H9 (cell line): Measurements from ENCODE around the gene GFRA1. TPM values are rescaled to one million over a fixed set of nuclear protein-coding genes. Genes with fewer than 3 reads are reported as not detected.

ENCODE experiments used
- DNase-seq: peaks from one replicate; pipeline ENCODE4 v3.0.0-alpha.2; 2017
- H2AFZ ChIP-seq: one replicate; pipeline ENCODE4 v1.6.1; 2013; ENCODE audit warnings: mild to moderate bottlenecking, low read length, control low read depth, moderate library complexity
- H2AK5ac ChIP-seq: 2 replicates; pipeline ENCODE4 v1.6.1; 2013; ENCODE audit warnings: low read length, control low read depth, mixed read lengths; ENCODE audit not compliant: insufficient read length
- H2BK120ac ChIP-seq: one replicate; pipeline ENCODE4 v1.6.1; 2013; ENCODE audit warnings: low read depth, mild to moderate bottlenecking, low read length, control low read depth, inconsistent platforms; ENCODE audit not compliant: poor library complexity, severe bottlenecking
- H2BK12ac ChIP-seq: 2 replicates; pipeline ENCODE4 v1.6.1; 2013; ENCODE audit warnings: low read length, control low read depth, mixed read lengths, low read depth; ENCODE audit not compliant: insufficient read length
- H2BK15ac ChIP-seq: 2 replicates; pipeline ENCODE4 v1.6.1; 2013; ENCODE audit warnings: low read depth, low read length, control low read depth
- H2BK20ac ChIP-seq: one replicate; pipeline ENCODE4 v1.6.1; 2013; ENCODE audit warnings: low read depth, mild to moderate bottlenecking, low read length, control low read depth, inconsistent platforms; ENCODE audit not compliant: poor library complexity, severe bottlenecking
- H2BK5ac ChIP-seq: 2 replicates; pipeline ENCODE4 v1.6.1; 2013; ENCODE audit warnings: low read length, control low read depth, mixed read lengths; ENCODE audit not compliant: insufficient read length
- H3K14ac ChIP-seq: 2 replicates; pipeline ENCODE4 v1.6.1; 2013; ENCODE audit warnings: low read length, control low read depth; ENCODE audit not compliant: insufficient read depth
- H3K18ac ChIP-seq: 2 replicates; pipeline ENCODE4 v1.6.1; 2013; ENCODE audit warnings: low read depth, mild to moderate bottlenecking, mixed read lengths, low read length, control low read depth; ENCODE audit not compliant: insufficient read length
- H3K23ac ChIP-seq: 2 replicates; pipeline ENCODE4 v1.6.1; 2013; ENCODE audit warnings: low read length, control low read depth, mixed read lengths, low read depth; ENCODE audit not compliant: insufficient read length
- H3K23me2 ChIP-seq: 2 replicates; pipeline ENCODE4 v1.6.1; 2013; ENCODE audit warnings: low read depth, mild to moderate bottlenecking, mixed read lengths, low read length, control low read depth; ENCODE audit not compliant: insufficient read length, poor library complexity, severe bottlenecking
- H3K27ac ChIP-seq: 2 replicates; pipeline ENCODE4 v1.5.1; 2013; ENCODE audit warnings: low read length, control low read depth, mixed read lengths, low read depth; ENCODE audit not compliant: insufficient read length
- H3K27me3 ChIP-seq: 2 replicates; pipeline ENCODE4 v1.6.1; 2013; ENCODE audit warnings: low read length, control low read depth, inconsistent platforms; ENCODE audit not compliant: insufficient read depth
- H3K4ac ChIP-seq: 2 replicates; pipeline ENCODE4 v1.6.1; 2013; ENCODE audit warnings: low read depth, mild to moderate bottlenecking, control low read depth, inconsistent platforms, low read length, moderate library complexity
- H3K4me1 ChIP-seq: 2 replicates; pipeline ENCODE4 v1.6.1; 2013; ENCODE audit warnings: low read length, control low read depth, inconsistent platforms; ENCODE audit not compliant: insufficient read depth
- H3K4me2 ChIP-seq: 2 replicates; pipeline ENCODE4 v1.6.1; 2013; ENCODE audit warnings: low read length, control low read depth, mixed read lengths; ENCODE audit not compliant: insufficient read length, insufficient read depth
- H3K56ac ChIP-seq: 2 replicates; pipeline ENCODE4 v1.6.1; 2013; ENCODE audit warnings: low read depth, mild to moderate bottlenecking, mixed read lengths, low read length, control low read depth; ENCODE audit not compliant: insufficient read length
- H3K79me1 ChIP-seq: 2 replicates; pipeline ENCODE4 v1.6.1; 2013; ENCODE audit warnings: low read depth, mild to moderate bottlenecking, moderate library complexity, low read length, control low read depth, inconsistent platforms; ENCODE audit not compliant: insufficient read depth, poor library complexity, severe bottlenecking
- H3K79me2 ChIP-seq: 2 replicates; pipeline ENCODE4 v1.6.1; 2013; ENCODE audit warnings: low read length, control low read depth, inconsistent platforms; ENCODE audit not compliant: insufficient read depth
- H3K9ac ChIP-seq: 2 replicates; pipeline ENCODE4 v1.6.1; 2013; ENCODE audit warnings: low read length, control low read depth, mixed read lengths; ENCODE audit not compliant: insufficient read length; ENCODE audit errors: extremely low read depth
- H3K9me3 ChIP-seq: one replicate; pipeline ENCODE4 v1.6.1; 2013; ENCODE audit warnings: low read depth, low read length, inconsistent platforms; ENCODE audit not compliant: control insufficient read depth
- H3T11ph ChIP-seq: one replicate; pipeline ENCODE4 v1.6.1; 2013; ENCODE audit warnings: mild to moderate bottlenecking, low read length, control low read depth, inconsistent platforms
- H4K20me1 ChIP-seq: one replicate; pipeline ENCODE4 v1.6.1; 2013; ENCODE audit not compliant: control insufficient read depth, insufficient read length, insufficient read depth
- H4K5ac ChIP-seq: 2 replicates; pipeline ENCODE4 v1.6.1; 2013; ENCODE audit warnings: low read depth, mild to moderate bottlenecking, mixed read lengths, low read length, control low read depth; ENCODE audit not compliant: insufficient read length
- H4K8ac ChIP-seq: replicated peaks from 2 replicates; pipeline ENCODE4 v1.6.1; 2013; ENCODE audit warnings: low read length, control low read depth, mixed read lengths, low read depth; ENCODE audit not compliant: insufficient read length
- H4K91ac ChIP-seq: 2 replicates; pipeline ENCODE4 v1.6.1; 2013; ENCODE audit warnings: low read depth, mild to moderate bottlenecking, moderate library complexity, mixed read lengths, low read length, control low read depth; ENCODE audit not compliant: insufficient read length
- H3K27ac Mint-ChIP-seq, 3 experiments: 2 replicates in 2 of 3; 3 replicates in 1 of 3; pipeline ENCODE4 v1.8.0; 2020 to 2021; ENCODE audit warnings: mixed read lengths in 3 of 3, mild to moderate bottlenecking in 1 of 3, moderate library complexity in 1 of 3
- H3K27me3 Mint-ChIP-seq: 2 replicates; pipeline ENCODE4 v1.8.0; 2021; ENCODE audit warnings: low read depth, mild to moderate bottlenecking, moderate library complexity, mixed read lengths
- H3K36me3 Mint-ChIP-seq, 3 experiments: 2 replicates in 2 of 3; 3 replicates in 1 of 3; pipeline ENCODE4 v1.8.0; 2020 to 2021; ENCODE audit warnings: low read depth in 3 of 3, mixed read lengths in 3 of 3; ENCODE audit not compliant: insufficient read depth in 1 of 3
- H3K4me1 Mint-ChIP-seq, 2 experiments: 2 replicates each; pipeline ENCODE4 v1.8.0; 2020; ENCODE audit warnings: mixed read lengths in 2 of 2
- H3K4me3 Mint-ChIP-seq, 2 experiments: 2 replicates in 1 of 2; 3 replicates in 1 of 2; pipeline ENCODE4 v1.8.0; 2020 to 2021; ENCODE audit warnings: mild to moderate bottlenecking in 2 of 2, mixed read lengths in 2 of 2, moderate library complexity in 1 of 2
- H3K9me3 Mint-ChIP-seq, 2 experiments: 2 replicates in 1 of 2; 3 replicates in 1 of 2; pipeline ENCODE4 v1.8.0; 2020; ENCODE audit warnings: mild to moderate bottlenecking in 2 of 2, mixed read lengths in 2 of 2, moderate library complexity in 1 of 2
- WGBS: extraction: QIAGEN DNeasy Blood & Tissue Kit; methylation state at CpG from one replicate; pipeline ENCODE4 v1.1.7; 2013; ENCODE audit warnings: missing lambda C conversion rate, low lambda C conversion rate, mixed read lengths; ENCODE audit not compliant: insufficient read length; ENCODE audit errors: extremely low coverage; 5-methylcytosine and 5-hydroxymethylcytosine counted together
- total RNA-seq: library from RNA; stranded (reverse); gene quantifications from 2 replicates; pipeline ENCODE4 v1.2.1, GENCODE V29; 2021
- TF ChIP-seq, protein P1 (sequence below): fragments of 200-600 bp; sonication (generic); conservative IDR thresholded peaks from 3 replicates; pipeline ENCODE4 v1.8.0; 2021; ENCODE audit warnings: antibody characterized with exemption, mild to moderate bottlenecking

The GFRA1 gene
- total RNA-seq, 1 experiment from 2014 or later = 0.24 TPM

DNA sequence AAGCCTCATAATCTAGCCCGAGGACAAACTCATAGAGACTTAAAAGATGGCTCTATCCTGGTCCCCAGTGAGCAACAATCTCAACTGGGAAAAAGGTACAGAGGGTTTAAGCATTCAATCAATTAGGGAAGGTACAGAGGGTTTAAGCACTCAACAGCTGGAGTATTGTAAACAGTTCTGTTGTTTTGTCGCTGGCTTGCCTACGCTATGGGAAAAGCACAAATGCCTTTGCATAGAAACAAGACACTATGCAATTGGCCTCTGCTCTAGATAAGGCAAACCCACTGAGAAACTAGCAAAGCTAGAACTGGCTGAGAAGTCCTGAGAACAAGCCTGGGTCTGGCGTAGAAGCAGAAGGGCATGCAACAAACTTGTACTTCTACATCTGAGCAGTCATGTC lies 69.3 kb downstream of the GFRA1 start:
- no peaks in the 10 kb centered on the region for H3K9me3 Mint-ChIP-seq
- H3K23ac ChIP-seq = no peak overlapping the region
- no peak overlapping the region for H2BK5ac ChIP-seq
- no peaks in the 10 kb centered on the region for H3K4me1 ChIP-seq
- H3K27ac ChIP-seq = no peak overlapping the region
- H3K4ac ChIP-seq = no peak overlapping the region
- no peak overlapping the region for H2AK5ac ChIP-seq
- no peaks in the 10 kb centered on the region for H4K20me1 ChIP-seq
- no peak overlapping the region for H3K4me3 Mint-ChIP-seq
- no peaks in the 10 kb centered on the region for H3K79me1 ChIP-seq
- no peak overlapping the region for H3K27ac Mint-ChIP-seq
- DNase-seq = no peak
- no peaks in the 10 kb centered on the region for H3K9me3 ChIP-seq
- no peaks in the 10 kb centered on the region for H3K27me3 ChIP-seq
- no peak overlapping the region for H3K56ac ChIP-seq
- H3K23me2 ChIP-seq = no peaks in the 10 kb centered on the region
- no CpG with 5 or more reads among the region's 4 CpGs for WGBS
- H4K91ac ChIP-seq = no peak overlapping the region
- H3K27me3 Mint-ChIP-seq = peaks cover 11% of the 10 kb centered on the region
- no peaks in the 10 kb centered on the region; a peak in 1 of 7 replicates for H3K36me3 Mint-ChIP-seq
- H2BK120ac ChIP-seq = no peak overlapping the region
- TF ChIP-seq, protein P1, sequence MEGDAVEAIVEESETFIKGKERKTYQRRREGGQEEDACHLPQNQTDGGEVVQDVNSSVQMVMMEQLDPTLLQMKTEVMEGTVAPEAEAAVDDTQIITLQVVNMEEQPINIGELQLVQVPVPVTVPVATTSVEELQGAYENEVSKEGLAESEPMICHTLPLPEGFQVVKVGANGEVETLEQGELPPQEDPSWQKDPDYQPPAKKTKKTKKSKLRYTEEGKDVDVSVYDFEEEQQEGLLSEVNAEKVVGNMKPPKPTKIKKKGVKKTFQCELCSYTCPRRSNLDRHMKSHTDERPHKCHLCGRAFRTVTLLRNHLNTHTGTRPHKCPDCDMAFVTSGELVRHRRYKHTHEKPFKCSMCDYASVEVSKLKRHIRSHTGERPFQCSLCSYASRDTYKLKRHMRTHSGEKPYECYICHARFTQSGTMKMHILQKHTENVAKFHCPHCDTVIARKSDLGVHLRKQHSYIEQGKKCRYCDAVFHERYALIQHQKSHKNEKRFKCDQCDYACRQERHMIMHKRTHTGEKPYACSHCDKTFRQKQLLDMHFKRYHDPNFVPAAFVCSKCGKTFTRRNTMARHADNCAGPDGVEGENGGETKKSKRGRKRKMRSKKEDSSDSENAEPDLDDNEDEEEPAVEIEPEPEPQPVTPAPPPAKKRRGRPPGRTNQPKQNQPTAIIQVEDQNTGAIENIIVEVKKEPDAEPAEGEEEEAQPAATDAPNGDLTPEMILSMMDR = no peak
- no peaks in the 10 kb centered on the region for H3K79me2 ChIP-seq
- no peak overlapping the region for H2BK20ac ChIP-seq
- no peak overlapping the region for H3K4me2 ChIP-seq
- no peak overlapping the region for H4K5ac ChIP-seq
- no peak overlapping the region for H3K18ac ChIP-seq
- no peak overlapping the region for H2BK12ac ChIP-seq
- peaks cover 4 to 6% of the 10 kb centered on the region in 2 experiments; a peak in 1 of 4 replicates for H3K4me1 Mint-ChIP-seq
- H4K8ac ChIP-seq = no peak overlapping the region
- H2AFZ ChIP-seq = no peak overlapping the region
- H3K14ac ChIP-seq = no peak overlapping the region
- no peak overlapping the region for H3K9ac ChIP-seq
- no peak overlapping the region for H2BK15ac ChIP-seq
- H3T11ph ChIP-seq = no peak overlapping the region
